Keratinocyte (primary cell): ENCODE measurements around the gene RNF130. TPM values are rescaled to one million over a fixed set of nuclear protein-coding genes. Genes with fewer than 3 reads are reported as not detected.

ENCODE experiments used
- DNase-seq: peaks from one replicate; pipeline ENCODE4 v3.0.0-alpha.2; 2011; ENCODE audit warnings: low read depth, missing footprints, low spot score
- FAIRE-seq: peaks from 2 replicates; lab custom pipeline; 2011; peaks lifted over from hg19 to GRCh38; lab: Jason Lieb, UNC
- H2AFZ ChIP-seq: 2 replicates; pipeline ENCODE4 v1.6.0; 2012; ENCODE audit warnings: low read length, control low read depth, inconsistent platforms; ENCODE audit not compliant: control insufficient read depth
- H3K27ac ChIP-seq: 2 replicates; pipeline ENCODE4 v1.5.1; 2011; ENCODE audit warnings: low read length; ENCODE audit not compliant: control insufficient read depth, insufficient read depth
- H3K27me3 ChIP-seq: 3 replicates; pipeline ENCODE4 v1.6.0; 2011; ENCODE audit warnings: low read length; ENCODE audit not compliant: control insufficient read depth, insufficient read depth; ENCODE audit errors: extremely low read depth
- H3K36me3 ChIP-seq, 2 experiments: 2 replicates in 1 of 2; 3 replicates in 1 of 2; pipeline ENCODE4 v1.5.1; 2011; ENCODE audit warnings: low read length in 2 of 2, mild to moderate bottlenecking in 1 of 2; ENCODE audit not compliant: control insufficient read depth in 2 of 2, insufficient read depth in 2 of 2; ENCODE audit errors: extremely low read depth in 1 of 2
- H3K4me1 ChIP-seq: 3 replicates; pipeline ENCODE4 v1.5.1; 2011; ENCODE audit warnings: low read length; ENCODE audit not compliant: control insufficient read depth, insufficient read depth; ENCODE audit errors: extremely low read depth
- H3K4me2 ChIP-seq: 3 replicates; pipeline ENCODE4 v1.6.0; 2011; ENCODE audit warnings: low read depth, low read length; ENCODE audit not compliant: control insufficient read depth, insufficient read depth; ENCODE audit errors: extremely low read depth
- H3K4me3 ChIP-seq, 3 experiments: fragments of 200-600 bp in 1 of 3; sonication (generic) in 1 of 3; 2 replicates in 2 of 3; 3 replicates in 1 of 3; pipeline ENCODE4 v1.5.1; 2011 to 2016; ENCODE audit warnings: low read length in 3 of 3, mild to moderate bottlenecking in 3 of 3, control low read depth in 2 of 3, inconsistent platforms in 1 of 3, low read depth in 1 of 3, mixed read lengths in 1 of 3, mixed run types in 1 of 3, moderate library complexity in 1 of 3; ENCODE audit not compliant: control insufficient read depth in 2 of 3, insufficient read depth in 2 of 3; ENCODE audit errors: extremely low read depth in 1 of 3
- H3K79me2 ChIP-seq: 2 replicates; pipeline ENCODE4 v1.6.0; 2012; ENCODE audit warnings: low read length; ENCODE audit not compliant: control insufficient read depth, insufficient read depth
- H3K9ac ChIP-seq: 3 replicates; pipeline ENCODE4 v1.6.0; 2011; ENCODE audit warnings: low read length; ENCODE audit not compliant: control insufficient read depth, insufficient read depth; ENCODE audit errors: extremely low read depth
- H3K9me1 ChIP-seq: 3 replicates; pipeline ENCODE4 v1.6.0; 2011; ENCODE audit warnings: low read length; ENCODE audit not compliant: control insufficient read depth, insufficient read depth; ENCODE audit errors: extremely low read depth
- H3K9me3 ChIP-seq: 2 replicates; pipeline ENCODE4 v1.5.1; 2012; ENCODE audit warnings: low read depth, low read length; ENCODE audit not compliant: control insufficient read depth
- H4K20me1 ChIP-seq: 3 replicates; pipeline ENCODE4 v1.6.0; 2011; ENCODE audit warnings: low read length; ENCODE audit not compliant: control insufficient read depth, insufficient read depth; ENCODE audit errors: extremely low read depth
- CTCF ChIP-seq, 3 experiments: IDR thresholded peaks in 1 of 3; conservative IDR thresholded peaks in 1 of 3; optimal IDR thresholded peaks in 1 of 3; 2 replicates in 2 of 3; 3 replicates in 1 of 3; pipeline versions ENCODE3 to v1.5.1; 2011; ENCODE audit warnings: low read length in 3 of 3, mild to moderate bottlenecking in 3 of 3, moderate library complexity in 2 of 3, control low read depth in 1 of 3, inconsistent platforms in 1 of 3; ENCODE audit not compliant: insufficient read depth in 2 of 3; ENCODE audit errors: extremely low read depth in 1 of 3
- EZH2 ChIP-seq: IDR thresholded peaks from one replicate; pipeline ENCODE4 v1.6.1; 2012; ENCODE audit warnings: inconsistent platforms, mild to moderate bottlenecking, low read length, moderate library complexity
- dilution Hi-C: fragments of 300-500 bp; cut with MboI; formaldehyde crosslinking; loops from one replicate; pipeline ENCODE4 v1.7.0; 2020; ENCODE audit warnings: low sequenced_read_pairs; ENCODE audit not compliant: extremely low pct_ligation_motif_present
- polyA plus RNA-seq, 5 experiments: library from polyadenylated mRNA; depleted of rRNA in 3 of 5; stranded (reverse) in 3 of 5; stranded (forward) in 1 of 5; unstranded in 1 of 5; fragments of >200 nt; gene quantifications; 1 replicate in 1 of 5; 2 replicates in 3 of 5; 3 replicates in 1 of 5; pipeline versions ENCODE4 v1.2.1 to v1.2.3, GENCODE V29; 2011 to 2012; ENCODE audit warnings: missing spikeins in 2 of 5, low read depth in 1 of 5, low replicate concordance in 1 of 5

The RNF130 gene
- polyA plus RNA-seq, 1 donor (not counting 4 experiments of a cell fraction or from before 2014, with no cell fraction given) = 20.0 TPM

- Histone ChIP-seq H3K9ac (no peak overlapping the region), H2AFZ (no peak overlapping the region), H3K4me2 (no peak overlapping the region), H3K36me3 (no peaks in the 10 kb centered on the region), H3K4me3 (no peak overlapping the region), H3K9me1 (no peaks in the 10 kb centered on the region), H3K27me3 (no peaks in the 10 kb centered on the region), H3K9me3 (no peaks in the 10 kb centered on the region), H3K79me2 (no peaks in the 10 kb centered on the region), H3K27ac (no peak overlapping the region), H4K20me1 (no peaks in the 10 kb centered on the region), H3K4me1 (no peaks in the 10 kb centered on the region)
- no peak for DNase-seq
- dilution Hi-C loops = no loop called here
- no peak for FAIRE-seq
- TF ChIP-seq EZH2 = no peak
- no peak for TF ChIP-seq CTCF (optimal IDR thresholded peaks at IDR 0.05 in 1 of 3, IDR thresholded peaks at IDR 0.05 in 1 of 3, conservative IDR thresholded peaks at IDR 0.05 in 1 of 3; ENCODE audit: extremely low read depth in 1 of 3, insufficient read depth in 2 of 3, low read length in 3 of 3)
Measured at GRCh38 chr5:180116077-180116999, 44.8 kb upstream of the RNF130 start.

- Histone ChIP-seq H4K20me1 (no peaks in the 10 kb centered on the region), H3K4me3 (no peak overlapping the region), H3K4me1 (no peaks in the 10 kb centered on the region), H3K9me3 (no peaks in the 10 kb centered on the region), H2AFZ (no peak overlapping the region), H3K79me2 (no peaks in the 10 kb centered on the region), H3K4me2 (no peak overlapping the region), H3K36me3 (no peaks in the 10 kb centered on the region), H3K27ac (no peak overlapping the region), H3K9ac (no peak overlapping the region), H3K9me1 (no peaks in the 10 kb centered on the region), H3K27me3 (no peaks in the 10 kb centered on the region)
- dilution Hi-C loops = no loop called here
- no peak for TF ChIP-seq CTCF (optimal IDR thresholded peaks at IDR 0.05 in 1 of 3, IDR thresholded peaks at IDR 0.05 in 1 of 3, conservative IDR thresholded peaks at IDR 0.05 in 1 of 3; ENCODE audit: extremely low read depth in 1 of 3, insufficient read depth in 2 of 3, low read length in 3 of 3)
- no peak for TF ChIP-seq EZH2
- DNase-seq (no peak), FAIRE-seq (no peak)
Measured at GRCh38 chr5:180115326-180116076, 43.9 kb upstream of the RNF130 start.
